Measurements from ENCODE around the gene GEMIN5.

The GEMIN5 gene

GRCh38 chr5:154865466-154866184 is 72.4 kb downstream of the GEMIN5 start:
- Histone ChIP-seq H3K4me3 (replicated peaks; ENCODE audit: insufficient read depth, low read length) (no peak overlapping the region), H3K27me3 (ENCODE audit: insufficient read depth, poor library complexity, severe bottlenecking) (no peaks in the 10 kb centered on the region), H3K27ac (replicated peaks) (no peak overlapping the region)
- DNase-seq (ENCODE audit: low read depth in 1 of 2, low spot score in 1 of 2), result no peak
- TF ChIP-seq SPI1 (IDR thresholded peaks at IDR 0.05; ENCODE audit: borderline replicate concordance, low read depth), result no peak
- TF ChIP-seq POLR2AphosphoS5 (IDR thresholded peaks at IDR 0.05; ENCODE audit: low read depth), result no peak
- no peak for TF ChIP-seq GABPA (IDR thresholded peaks at IDR 0.05; ENCODE audit: low read depth)
- no peak for TF ChIP-seq REST (IDR thresholded peaks at IDR 0.05; ENCODE audit: insufficient replicate concordance, low read depth)
- TF ChIP-seq CTCF (IDR thresholded peaks at IDR 0.05; ENCODE audit: insufficient read depth, low read length), result no peak

GRCh38 chr5:154863291-154864080 is 74.5 kb downstream of the GEMIN5 start:
- DNase-seq (ENCODE audit: low read depth in 1 of 2, low spot score in 1 of 2), result no peak
- H3K27ac ChIP-seq (replicated peaks), result no peak overlapping the region
- H3K27me3 ChIP-seq (ENCODE audit: insufficient read depth, poor library complexity, severe bottlenecking), result no peaks in the 10 kb centered on the region
- H3K4me3 ChIP-seq (replicated peaks; ENCODE audit: insufficient read depth, low read length), result no peak overlapping the region
- no peak for TF ChIP-seq GABPA (IDR thresholded peaks at IDR 0.05; ENCODE audit: low read depth)

- Histone ChIP-seq H3K4me3 (replicated peaks; ENCODE audit: insufficient read depth, low read length) (no peak overlapping the region), H3K27ac (replicated peaks) (no peak overlapping the region), H3K27me3 (ENCODE audit: insufficient read depth, poor library complexity, severe bottlenecking) (no peaks in the 10 kb centered on the region)
- TF ChIP-seq REST (IDR thresholded peaks at IDR 0.05; ENCODE audit: insufficient replicate concordance, low read depth), result no peak
- no peak for TF ChIP-seq GABPA (IDR thresholded peaks at IDR 0.05; ENCODE audit: low read depth)
- TF ChIP-seq CTCF (IDR thresholded peaks at IDR 0.05; ENCODE audit: insufficient read depth, low read length), result no peak
- TF ChIP-seq POLR2AphosphoS5 (IDR thresholded peaks at IDR 0.05; ENCODE audit: low read depth), result no peak
- TF ChIP-seq SPI1 (IDR thresholded peaks at IDR 0.05; ENCODE audit: borderline replicate concordance, low read depth), result no peak
- DNase-seq (ENCODE audit: low read depth in 1 of 2, low spot score in 1 of 2), result no peak
Observed at GRCh38 chr5:154862766-154863165, 75.2 kb downstream of the GEMIN5 start.

GRCh38 chr5:154861946-154862345 is 76.1 kb downstream of the GEMIN5 start:
- no peak for TF ChIP-seq POLR2AphosphoS5 (IDR thresholded peaks at IDR 0.05; ENCODE audit: low read depth)
- no peak for TF ChIP-seq CTCF (IDR thresholded peaks at IDR 0.05; ENCODE audit: insufficient read depth, low read length)
- no peak for TF ChIP-seq SPI1 (IDR thresholded peaks at IDR 0.05; ENCODE audit: borderline replicate concordance, low read depth)
- no peak for TF ChIP-seq GABPA (IDR thresholded peaks at IDR 0.05; ENCODE audit: low read depth)
- no peak for TF ChIP-seq REST (IDR thresholded peaks at IDR 0.05; ENCODE audit: insufficient replicate concordance, low read depth)
- Histone ChIP-seq H3K4me3 (replicated peaks; ENCODE audit: insufficient read depth, low read length) (no peak overlapping the region), H3K27ac (replicated peaks) (no peak overlapping the region), H3K27me3 (ENCODE audit: insufficient read depth, poor library complexity, severe bottlenecking) (no peaks in the 10 kb centered on the region)
- DNase-seq (ENCODE audit: low read depth in 1 of 2, low spot score in 1 of 2), result no peak

Measured in HL-60 (cell line).